H1 (cell line): ENCODE measurements around the gene ADAM19. TPM values are rescaled to one million over a fixed set of nuclear protein-coding genes. Genes with fewer than 3 reads are reported as not detected.

Experiments used
- CTCF ChIA-PET: fragments of 300-600 bp; sonication (Branson Sonifier 250); formaldehyde crosslinking; loops from one replicate; lab custom pipeline; 2021; ENCODE audit not compliant: partially characterized antibody; lab: Charles Lee
- POLR2A ChIA-PET: fragments of 300-600 bp; sonication (Branson Sonifier 250); formaldehyde crosslinking; loops from one replicate; lab custom pipeline; 2021; ENCODE audit warnings: inconsistent platforms; ENCODE audit not compliant: partially characterized antibody; lab: Charles Lee
- DNase-seq, 2 experiments: peaks; one replicate each; pipeline versions ENCODE4 v3.0.0 to v3.0.0-alpha.2; 2010 to 2022; ENCODE audit warnings: low spot score in 2 of 2, low read depth in 1 of 2, mixed read lengths in 1 of 2
- FAIRE-seq: peaks from 2 replicates; lab custom pipeline; 2011; peaks lifted over from hg19 to GRCh38; lab: Jason Lieb, UNC
- H2AFZ ChIP-seq: 2 replicates; pipeline ENCODE4 v1.8.1; 2012; ENCODE audit warnings: low read length, inconsistent platforms
- H2AK5ac ChIP-seq: 2 replicates; pipeline ENCODE4 v1.6.1; 2013; ENCODE audit warnings: low read depth, low read length
- H2BK120ac ChIP-seq: replicated peaks from 2 replicates; pipeline ENCODE3; 2013; ENCODE audit warnings: low read depth, low read length, inconsistent platforms
- H2BK12ac ChIP-seq: 2 replicates; pipeline ENCODE4 v1.6.1; 2013; ENCODE audit warnings: low read depth, low read length
- H2BK15ac ChIP-seq: 2 replicates; pipeline ENCODE4 v1.6.1; 2013; ENCODE audit warnings: low read length
- H2BK20ac ChIP-seq: 2 replicates; pipeline ENCODE4 v1.6.1; 2013; ENCODE audit warnings: low read length
- H2BK5ac ChIP-seq: 2 replicates; pipeline ENCODE4 v1.6.1; 2013; ENCODE audit warnings: low read depth, low read length
- H3K14ac ChIP-seq: 2 replicates; pipeline ENCODE4 v1.6.1; 2013; ENCODE audit warnings: inconsistent platforms; ENCODE audit not compliant: insufficient read length
- H3K18ac ChIP-seq: 2 replicates; pipeline ENCODE4 v1.6.1; 2013; ENCODE audit warnings: low read length; ENCODE audit errors: extremely low read depth
- H3K23ac ChIP-seq: 2 replicates; pipeline ENCODE4 v1.6.1; 2013; ENCODE audit warnings: inconsistent platforms; ENCODE audit not compliant: insufficient read length
- H3K23me2 ChIP-seq: 2 replicates; pipeline ENCODE4 v1.6.1; 2013; ENCODE audit warnings: low read depth, low read length
- H3K27ac ChIP-seq: 2 replicates; pipeline ENCODE4 v1.6.1; 2011; ENCODE audit warnings: low read depth, low read length, inconsistent platforms
- H3K27me3 ChIP-seq, 4 experiments: replicated peaks in 1 of 4; 1 replicate in 1 of 4; 2 replicates in 3 of 4; pipeline versions ENCODE4 v1.6.1 to v1.8.1; 2011 to 2013; ENCODE audit warnings: low read length in 3 of 4, mild to moderate bottlenecking in 3 of 4, inconsistent platforms in 2 of 4, mixed read lengths in 2 of 4, moderate library complexity in 1 of 4; ENCODE audit not compliant: control insufficient read depth in 3 of 4, insufficient read depth in 3 of 4; ENCODE audit errors: extremely low read depth in 1 of 4
- H3K36me3 ChIP-seq, 4 experiments: 2 replicates each; pipeline versions ENCODE4 v1.6.1 to v1.8.1; 2011 to 2013; ENCODE audit warnings: mild to moderate bottlenecking in 4 of 4, low read length in 3 of 4, moderate library complexity in 2 of 4, control low read depth in 1 of 4, inconsistent platforms in 1 of 4; ENCODE audit not compliant: insufficient read depth in 4 of 4, control insufficient read depth in 2 of 4
- H3K4ac ChIP-seq: replicated peaks from 2 replicates; pipeline ENCODE3; 2013; ENCODE audit warnings: low read length, low read depth, mixed read lengths, inconsistent platforms; ENCODE audit not compliant: insufficient read length
- H3K4me1 ChIP-seq, 4 experiments: replicated peaks in 1 of 4; 1 replicate in 1 of 4; 2 replicates in 3 of 4; pipeline versions ENCODE4 v1.6.1 to v1.8.1; 2011 to 2013; ENCODE audit warnings: low read length in 3 of 4, inconsistent platforms in 2 of 4, mixed read lengths in 1 of 4; ENCODE audit not compliant: insufficient read depth in 4 of 4, control insufficient read depth in 3 of 4
- H3K4me2 ChIP-seq, 2 experiments: 2 replicates each; pipeline versions ENCODE4 v1.6.1 to v1.8.1; 2011 to 2013; ENCODE audit warnings: low read depth in 2 of 2, low read length in 2 of 2, control low read depth in 1 of 2, inconsistent platforms in 1 of 2, mild to moderate bottlenecking in 1 of 2; ENCODE audit not compliant: insufficient read depth in 1 of 2
- H3K4me3 ChIP-seq, 4 experiments: fragments of 200-600, 300-600 bp in 1 of 4; sonication (generic), shearing (Covaris generic), sonication (Bioruptor Twin) in 1 of 4; 2 replicates each; pipeline versions ENCODE4 v1.5.1 to v1.8.1; 2011 to 2016; ENCODE audit warnings: low read length in 4 of 4, low read depth in 3 of 4, control low read depth in 2 of 4, inconsistent platforms in 2 of 4, mild to moderate bottlenecking in 2 of 4, mixed read lengths in 1 of 4, moderate library complexity in 1 of 4; ENCODE audit not compliant: insufficient read depth in 2 of 4; ENCODE audit errors: extremely low read depth in 1 of 4
- H3K56ac ChIP-seq: replicated peaks from 2 replicates; pipeline ENCODE3; 2013; ENCODE audit warnings: low read depth, mild to moderate bottlenecking, mixed read lengths, low read length, inconsistent platforms; ENCODE audit not compliant: insufficient read length
- H3K79me1 ChIP-seq: 2 replicates; pipeline ENCODE4 v1.6.1; 2013; ENCODE audit warnings: low read depth, low read length, control low read depth
- H3K79me2 ChIP-seq, 2 experiments: 2 replicates each; pipeline versions ENCODE4 v1.6.1 to v1.8.1; 2012 to 2013; ENCODE audit warnings: low read length in 2 of 2, mild to moderate bottlenecking in 2 of 2, inconsistent platforms in 1 of 2; ENCODE audit not compliant: insufficient read depth in 2 of 2, control insufficient read depth in 1 of 2
- H3K9ac ChIP-seq, 4 experiments: replicated peaks in 1 of 4; 1 replicate in 1 of 4; 2 replicates in 3 of 4; pipeline versions ENCODE4 v1.6.1 to v1.8.1; 2011 to 2013; ENCODE audit warnings: low read depth in 3 of 4, low read length in 3 of 4, control low read depth in 2 of 4, mild to moderate bottlenecking in 2 of 4, moderate library complexity in 2 of 4, inconsistent platforms in 1 of 4; ENCODE audit errors: extremely low read depth in 1 of 4
- H3K9me3 ChIP-seq, 2 experiments: 2 replicates each; pipeline versions ENCODE4 v1.6.1 to v1.8.1; 2012 to 2013; ENCODE audit warnings: mild to moderate bottlenecking in 2 of 2, moderate library complexity in 2 of 2, control low read depth in 1 of 2, inconsistent platforms in 1 of 2, low read depth in 1 of 2, low read length in 1 of 2, mixed read lengths in 1 of 2; ENCODE audit not compliant: insufficient read depth in 2 of 2
- H4K20me1 ChIP-seq, 2 experiments: replicated peaks in 1 of 2; 2 replicates each; pipeline versions ENCODE3 to v1.8.1; 2011 to 2013; ENCODE audit warnings: inconsistent platforms in 2 of 2, low read length in 2 of 2, mild to moderate bottlenecking in 1 of 2; ENCODE audit not compliant: insufficient read depth in 2 of 2, control insufficient read depth in 1 of 2
- H4K5ac ChIP-seq: 2 replicates; pipeline ENCODE4 v1.6.1; 2013; ENCODE audit warnings: low read length, low read depth, mixed read lengths, inconsistent platforms; ENCODE audit not compliant: insufficient read length
- H4K8ac ChIP-seq: 2 replicates; pipeline ENCODE4 v1.8.0; 2013; ENCODE audit warnings: mild to moderate bottlenecking, moderate library complexity, low read length, inconsistent platforms; ENCODE audit not compliant: insufficient read depth; ENCODE audit errors: extremely low read depth
- H4K91ac ChIP-seq: replicated peaks from 2 replicates; pipeline ENCODE3; 2013; ENCODE audit warnings: low read length, mixed read lengths, inconsistent platforms; ENCODE audit not compliant: insufficient read length
- ASH2L ChIP-seq: fragments of 200-600, 300-600 bp; sonication (generic); IDR thresholded peaks from one replicate; pipeline ENCODE4 v1.7.1; 2017; ENCODE audit warnings: low read length
- CEBPB ChIP-seq: IDR thresholded peaks from 2 replicates; pipeline ENCODE4 v1.6.1; 2012; ENCODE audit warnings: low read depth, low read length
- GABPA ChIP-seq: IDR thresholded peaks from 2 replicates; pipeline ENCODE4 v1.6.1; 2011; ENCODE audit warnings: mild to moderate bottlenecking, low read length, moderate library complexity, borderline replicate concordance; ENCODE audit not compliant: insufficient read depth
- KDM5A ChIP-seq: fragments of 200-600 bp; IDR thresholded peaks from 2 replicates; pipeline ENCODE4 v1.7.1; 2012; ENCODE audit warnings: mild to moderate bottlenecking, low read length, inconsistent platforms, mixed read lengths
- MAFK ChIP-seq: IDR thresholded peaks from 2 replicates; pipeline ENCODE4 v1.6.1; 2012; ENCODE audit warnings: low read depth, mild to moderate bottlenecking, improper control_type of control experiment, low read length
- POLR2AphosphoS5 ChIP-seq: IDR thresholded peaks from 2 replicates; pipeline ENCODE4 v1.6.1; 2011; ENCODE audit warnings: low read depth, low read length
- RAD21 ChIP-seq, 2 experiments: IDR thresholded peaks in 1 of 2; conservative IDR thresholded peaks in 1 of 2; 2 replicates each; pipeline ENCODE4 v1.6.1; 2011; ENCODE audit warnings: low read depth in 2 of 2, low read length in 2 of 2, improper control_type of control experiment in 1 of 2, inconsistent platforms in 1 of 2, mild to moderate bottlenecking in 1 of 2, moderate library complexity in 1 of 2
- RBBP5 ChIP-seq: IDR thresholded peaks from 2 replicates; pipeline ENCODE4 v1.7.1; 2012; ENCODE audit warnings: low read depth, mild to moderate bottlenecking, inconsistent platforms, low read length, moderate library complexity, borderline replicate concordance
- TCF12 ChIP-seq: IDR thresholded peaks from 2 replicates; pipeline ENCODE4 v1.6.1; 2011; ENCODE audit warnings: low read depth, mild to moderate bottlenecking, low read length
- ZNF274 ChIP-seq: IDR thresholded peaks from 2 replicates; pipeline ENCODE4 v1.7.0; 2012; ENCODE audit warnings: low read length, borderline replicate concordance; ENCODE audit errors: extremely low read depth
- WGBS, 2 experiments: shearing (Covaris generic) in 1 of 2; methylation state at CpG; one replicate each; pipeline versions ENCODE4 v1.1.6 to v1.1.7; 2013 to 2015; ENCODE audit warnings: low lambda C conversion rate in 2 of 2, mixed read lengths in 2 of 2, inconsistent platforms in 1 of 2, low coverage in 1 of 2, missing lambda C conversion rate in 1 of 2; ENCODE audit not compliant: insufficient replicate concordance in 2 of 2, insufficient coverage in 1 of 2, insufficient read length in 1 of 2; ENCODE audit errors: extremely low coverage in 1 of 2, missing lambda C conversion rate in 1 of 2; 5-methylcytosine and 5-hydroxymethylcytosine counted together
- polyA plus RNA-seq, 7 experiments: library from polyadenylated mRNA; depleted of rRNA in 3 of 7; stranded (reverse) in 5 of 7; unstranded in 2 of 7; fragments of >200 nt in 5 of 7; fragments of 200-250 nt in 2 of 7; gene quantifications; 1 replicate in 5 of 7; 2 replicates in 1 of 7; 4 replicates in 1 of 7; pipeline versions ENCODE4 v1.2.1 to v1.2.3, GENCODE V29; 2011 to 2013; ENCODE audit warnings: missing spikeins in 2 of 7, mixed read lengths in 2 of 7
- total RNA-seq: library from RNA; stranded (reverse); fragmentation: NEBNext Ultra II Directional; extraction: Animal tissue kit (Norgen Biotek cat#: 25700); gene quantifications from 2 replicates; pipeline ENCODE4 v1.2.1, GENCODE V29; 2021
- TF ChIP-seq, protein P1 (sequence below): IDR thresholded peaks from 2 replicates; pipeline ENCODE4 v1.6.1; 2011; ENCODE audit warnings: low read depth, mild to moderate bottlenecking, low read length; ENCODE audit not compliant: insufficient read depth

Gene ADAM19
- total and polyA plus RNA-seq, 2 of the 8 experiments (the other 6 are each of a cell fraction or from before 2014, with no cell fraction given): 6.5 to 22.7 TPM

DNA sequence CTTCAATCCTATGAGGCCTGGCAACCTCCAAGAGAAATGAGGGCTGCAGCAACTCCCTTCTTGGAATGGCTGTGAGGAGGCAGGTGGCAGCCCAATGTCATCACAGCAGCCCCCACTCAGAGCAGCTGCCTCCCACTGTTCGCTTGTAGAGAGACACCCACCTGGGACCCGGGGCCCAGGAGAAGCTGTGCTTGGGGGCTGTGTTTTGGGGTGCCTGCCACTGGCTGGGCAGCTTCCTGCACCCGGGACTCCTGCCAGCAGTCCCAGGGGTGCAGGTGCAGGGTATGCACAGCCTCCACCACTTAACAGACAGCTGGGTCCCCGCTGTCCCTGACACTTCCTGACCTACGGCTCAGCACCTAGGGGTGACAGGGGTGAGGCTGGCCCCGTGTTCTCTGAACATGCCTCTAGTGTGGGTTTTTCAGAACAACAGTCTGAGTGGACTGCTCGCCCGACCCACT lies 89.3 kb downstream of the ADAM19 start:
- H3K4ac ChIP-seq: no peak overlapping the region
- no peaks in the 10 kb centered on the region for H3K79me1 ChIP-seq
- no peaks in the 10 kb centered on the region for H3K27me3 ChIP-seq
- no peak overlapping the region for H2AK5ac ChIP-seq
- H3K9ac ChIP-seq: no peak overlapping the region
- no peak overlapping the region for H2AFZ ChIP-seq
- H2BK15ac ChIP-seq: no peak overlapping the region
- H2BK20ac ChIP-seq: no peak overlapping the region
- no peak overlapping the region for H4K5ac ChIP-seq
- H3K4me1 ChIP-seq: no peaks in the 10 kb centered on the region
- H3K9me3 ChIP-seq: no peaks in the 10 kb centered on the region
- no peak overlapping the region for H2BK120ac ChIP-seq
- H2BK5ac ChIP-seq: no peak overlapping the region
- 92% methylated on average over 8 of the region's 8 CpGs; no CpG with 5 or more reads in 1 of the 2 experiments for WGBS, 2 experiments
- no peak overlapping the region for H4K91ac ChIP-seq
- no peak for FAIRE-seq
- TF ChIP-seq ZNF274 (no peak), ASH2L (no peak), GABPA (no peak), POLR2AphosphoS5 (no peak), MAFK (no peak), RAD21 (IDR thresholded peaks at IDR 0.05 in 1 of 2, conservative IDR thresholded peaks at IDR 0.05 in 1 of 2; ENCODE audit: low read depth in 2 of 2, low read length in 2 of 2) (no peak), RBBP5 (no peak), TCF12 (no peak), KDM5A (no peak), CEBPB (no peak)
- TF ChIP-seq, protein P1, sequence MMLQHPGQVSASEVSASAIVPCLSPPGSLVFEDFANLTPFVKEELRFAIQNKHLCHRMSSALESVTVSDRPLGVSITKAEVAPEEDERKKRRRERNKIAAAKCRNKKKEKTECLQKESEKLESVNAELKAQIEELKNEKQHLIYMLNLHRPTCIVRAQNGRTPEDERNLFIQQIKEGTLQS: no peak
- DNase-seq: no peak
- H3K4me3 ChIP-seq: no peak overlapping the region
- no peak overlapping the region for H3K4me2 ChIP-seq
- no peak overlapping the region for H3K14ac ChIP-seq
- ChIA-PET POLR2A (no interaction called here), CTCF (interaction anchor here (0.6 to 3.6 kb wide), 4 partner anchors 12 to 612 kb away, joined by 3 to 57 read pairs (median 6); no protein-coding TSS in a partner anchor)
- no peaks in the 10 kb centered on the region for H3K23me2 ChIP-seq
- no peak overlapping the region for H3K56ac ChIP-seq
- peaks cover 0 to 4% (median 0%) of the 10 kb centered on the region in 4 experiments; a peak in 2 of 8 replicates for H3K36me3 ChIP-seq
- no peak overlapping the region for H4K8ac ChIP-seq
- H3K79me2 ChIP-seq: no peaks in the 10 kb centered on the region
- no peak overlapping the region for H3K23ac ChIP-seq
- H3K18ac ChIP-seq: no peak overlapping the region
- H3K27ac ChIP-seq: no peak overlapping the region
- no peak overlapping the region for H2BK12ac ChIP-seq
- H4K20me1 ChIP-seq: no peaks in the 10 kb centered on the region
